Measurements from ENCODE around the gene NR2E1.

The NR2E1 gene

DNA sequence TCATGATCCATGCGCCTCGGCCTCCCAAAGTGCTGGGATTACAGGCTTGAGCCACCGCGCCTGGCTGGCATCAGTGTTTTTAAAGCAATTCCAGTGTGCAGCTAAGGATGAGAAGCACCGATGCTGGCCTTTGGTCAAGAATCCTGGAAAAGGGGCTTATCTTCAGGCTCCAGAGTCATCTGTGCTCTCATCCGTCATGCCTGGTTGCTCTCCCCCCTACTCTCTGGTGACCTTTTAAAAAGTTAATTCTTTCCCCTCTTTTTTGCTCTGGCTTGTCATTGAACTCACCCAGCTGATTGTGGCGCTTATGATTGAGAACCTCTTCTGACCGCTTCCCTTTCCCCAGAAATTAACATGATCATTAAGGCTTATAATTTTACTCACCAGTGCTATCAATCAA, 28.7 kb downstream of the NR2E1 start:
- Histone ChIP-seq H3K27me3 (ENCODE audit: low read depth) (no peaks in the 10 kb centered on the region), H3K36me3 (replicated peaks) (no peaks in the 10 kb centered on the region), H3K4me3 (no peak overlapping the region), H3K9me3 (no peaks in the 10 kb centered on the region), H3K4me1 (no peaks in the 10 kb centered on the region)
- in situ Hi-C loops (cut with MboI; ENCODE audit: low sequenced_read_pairs) = no loop called here
- no peak for DNase-seq (ENCODE audit: low spot score in 2 of 2)

DNA sequence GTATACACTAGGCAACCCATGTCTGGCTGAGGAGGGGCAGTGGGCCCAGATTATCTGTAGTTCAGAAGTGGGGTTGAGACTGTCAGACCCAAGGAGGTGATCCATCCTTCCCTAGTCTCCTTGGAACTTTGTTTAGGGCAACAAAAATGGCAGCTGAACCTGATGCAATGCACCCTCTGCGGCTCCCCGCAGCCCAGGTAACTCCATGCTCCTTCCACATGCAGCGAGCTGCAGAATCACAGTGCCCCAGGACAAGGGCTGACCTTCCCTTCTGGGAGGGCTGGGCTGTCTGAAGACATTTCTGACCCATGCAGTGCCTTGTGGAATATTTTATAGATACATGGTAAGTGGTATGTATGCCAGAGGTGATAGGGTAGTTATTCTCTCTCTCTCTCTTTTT, 29.4 kb downstream of the NR2E1 start:
- Histone ChIP-seq H3K9me3 (no peaks in the 10 kb centered on the region), H3K4me3 (no peak overlapping the region), H3K27me3 (ENCODE audit: low read depth) (no peaks in the 10 kb centered on the region), H3K36me3 (replicated peaks) (no peaks in the 10 kb centered on the region), H3K4me1 (no peaks in the 10 kb centered on the region)
- in situ Hi-C loops (cut with MboI; ENCODE audit: low sequenced_read_pairs) = no loop called here
- no peak for DNase-seq (ENCODE audit: low spot score in 2 of 2)

DNA sequence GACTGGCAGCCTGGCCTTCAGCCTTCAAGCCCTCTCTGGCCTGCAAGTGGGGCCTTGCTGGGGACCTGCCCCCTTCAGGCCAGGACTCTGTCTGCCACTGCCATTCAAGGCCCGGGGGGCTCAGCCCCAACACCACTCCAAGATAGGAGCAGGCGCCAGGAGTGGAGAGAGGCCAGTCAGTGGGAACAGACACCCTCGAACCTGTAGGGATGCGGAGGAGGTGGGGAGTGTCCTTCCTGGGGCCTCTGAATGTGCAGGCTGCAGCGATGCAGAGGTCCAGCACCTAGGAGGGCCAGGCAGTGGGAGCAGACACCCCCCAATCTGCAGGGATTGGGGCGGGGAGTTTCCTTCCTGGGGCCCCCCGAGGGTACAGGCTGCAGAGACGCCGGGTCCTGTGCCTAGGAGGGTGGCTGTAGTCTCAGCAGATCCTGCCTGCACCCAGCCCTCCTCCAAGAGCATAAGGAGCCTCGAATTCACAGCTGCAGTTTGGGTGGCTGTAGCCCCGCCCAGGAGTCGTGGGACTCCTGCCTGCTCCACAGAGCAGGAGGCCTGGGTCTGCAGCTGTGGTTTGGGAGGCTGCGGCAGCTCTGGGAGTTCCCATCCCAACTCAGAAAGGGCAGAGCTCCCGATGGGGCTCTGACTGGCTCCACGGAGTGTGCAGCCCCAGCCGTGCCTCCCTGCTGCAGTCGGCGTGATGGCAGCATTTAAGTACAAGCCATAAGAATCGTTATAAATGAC, 33.1 kb downstream of the NR2E1 start:
- in situ Hi-C loops (cut with MboI; ENCODE audit: low sequenced_read_pairs) = no loop called here
- DNase-seq (ENCODE audit: low spot score in 2 of 2) = no peak
- H3K4me1 ChIP-seq = peaks cover 3% of the 10 kb centered on the region
- H3K27me3 ChIP-seq (ENCODE audit: low read depth) = no peaks in the 10 kb centered on the region
- H3K9me3 ChIP-seq = no peaks in the 10 kb centered on the region
- H3K4me3 ChIP-seq = no peak overlapping the region
- no peaks in the 10 kb centered on the region for H3K36me3 ChIP-seq (replicated peaks)

DNA sequence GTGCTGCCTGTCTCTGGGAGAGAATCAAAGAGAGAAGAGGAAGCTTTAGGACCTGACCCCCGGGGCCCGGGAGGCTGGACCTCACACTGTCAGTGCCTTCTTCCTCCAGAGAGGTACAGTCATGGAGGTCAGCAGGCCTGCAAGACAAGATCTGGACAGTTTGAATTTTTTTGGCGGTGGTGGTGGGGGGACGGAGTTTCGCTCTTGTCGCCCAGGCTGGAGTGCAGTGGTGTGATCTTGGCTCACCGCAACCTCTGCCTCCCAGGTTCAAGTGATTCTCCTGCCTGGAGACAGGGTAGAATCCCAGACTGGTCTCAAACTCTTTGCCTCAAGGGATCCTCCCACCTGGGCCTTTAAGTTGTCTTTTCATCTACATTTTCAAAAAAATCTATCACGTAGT, 34.4 kb downstream of the NR2E1 start:
- no peaks in the 10 kb centered on the region for H3K9me3 ChIP-seq
- H3K36me3 ChIP-seq (replicated peaks) = no peaks in the 10 kb centered on the region
- no peak overlapping the region for H3K4me3 ChIP-seq
- peaks cover 3% of the 10 kb centered on the region for H3K4me1 ChIP-seq
- in situ Hi-C loops (cut with MboI; ENCODE audit: low sequenced_read_pairs) = no loop called here
- no peak for DNase-seq (ENCODE audit: low spot score in 2 of 2)
- no peaks in the 10 kb centered on the region for H3K27me3 ChIP-seq (ENCODE audit: low read depth)

DNA sequence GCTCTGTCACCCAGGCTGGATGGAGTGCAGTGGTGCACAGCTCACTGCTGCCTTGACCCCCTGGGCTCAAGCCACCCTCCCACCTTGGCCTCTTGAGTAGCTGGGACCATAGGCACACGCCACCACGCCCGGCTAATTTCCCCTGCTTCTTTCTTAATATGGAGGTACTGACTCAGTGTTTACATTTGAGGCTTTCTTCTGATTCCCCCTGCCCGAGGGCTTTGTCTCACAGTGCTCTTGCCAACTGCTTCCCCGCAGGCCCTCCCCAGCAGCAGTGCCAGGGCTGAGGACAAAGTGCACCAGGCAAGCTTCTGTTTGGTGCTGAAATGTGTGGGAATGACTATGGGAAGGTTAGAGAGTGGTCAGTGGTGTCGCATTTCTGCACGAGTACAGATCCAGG, 34.8 kb downstream of the NR2E1 start:
- in situ Hi-C loops (cut with MboI; ENCODE audit: low sequenced_read_pairs) = no loop called here
- no peak overlapping the region for H3K4me3 ChIP-seq
- peaks cover 3% of the 10 kb centered on the region for H3K4me1 ChIP-seq
- H3K27me3 ChIP-seq (ENCODE audit: low read depth) = no peaks in the 10 kb centered on the region
- DNase-seq (ENCODE audit: low spot score in 2 of 2) = no peak
- H3K36me3 ChIP-seq (replicated peaks) = no peaks in the 10 kb centered on the region
- no peaks in the 10 kb centered on the region for H3K9me3 ChIP-seq

DNA sequence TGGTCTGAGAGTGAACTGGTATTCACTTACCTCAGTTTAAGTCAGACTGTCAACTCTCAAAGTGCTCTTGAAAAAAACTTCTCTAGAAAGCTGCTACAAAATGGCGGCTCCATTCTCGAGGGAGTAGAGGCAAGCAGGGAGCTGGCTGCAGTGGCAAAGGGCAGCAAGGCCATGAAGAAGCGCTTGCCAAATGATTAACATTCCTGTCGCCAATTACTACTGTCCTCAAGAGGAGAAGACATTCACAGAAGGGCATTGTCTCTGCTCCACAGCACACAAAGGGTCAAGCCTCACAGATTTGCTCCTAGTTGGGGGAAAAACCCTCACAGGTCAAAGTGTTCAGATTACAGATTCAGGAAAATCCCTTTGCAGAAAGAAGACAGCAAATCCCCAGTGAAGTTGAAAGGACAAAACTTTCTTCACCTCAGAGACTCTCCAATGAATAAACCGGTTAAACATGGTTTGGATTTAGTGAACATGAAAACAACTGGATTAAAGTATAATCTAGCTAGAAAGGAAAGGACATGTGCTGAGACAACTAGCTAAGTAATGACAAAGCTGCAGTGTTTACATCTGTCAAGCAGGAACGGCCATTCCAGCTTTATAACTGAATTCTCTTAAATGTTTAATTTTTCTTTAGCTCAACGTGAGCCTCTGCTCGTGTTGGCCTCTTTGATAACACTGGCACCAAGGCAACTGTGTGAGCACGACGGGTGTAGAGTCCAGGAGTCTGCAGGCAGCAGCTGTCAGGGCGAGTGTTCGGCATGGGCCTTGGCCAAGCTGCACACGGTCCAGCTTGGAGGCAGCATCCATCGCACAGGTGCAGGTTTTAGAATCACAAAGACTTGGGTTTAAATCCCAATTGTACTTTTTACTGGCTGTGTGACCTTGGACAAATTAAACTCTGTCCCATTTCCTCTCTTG, 37.6 kb downstream of the NR2E1 start:
- H3K4me3 ChIP-seq = no peak overlapping the region
- in situ Hi-C loops (cut with MboI; ENCODE audit: low sequenced_read_pairs) = no loop called here
- peaks cover 3% of the 10 kb centered on the region for H3K4me1 ChIP-seq
- H3K36me3 ChIP-seq (replicated peaks) = no peaks in the 10 kb centered on the region
- no peaks in the 10 kb centered on the region for H3K9me3 ChIP-seq
- peak in 1 of 2 experiments; percentile 11 for DNase-seq (ENCODE audit: low spot score in 2 of 2)
- no peaks in the 10 kb centered on the region for H3K27me3 ChIP-seq (ENCODE audit: low read depth)

DNA sequence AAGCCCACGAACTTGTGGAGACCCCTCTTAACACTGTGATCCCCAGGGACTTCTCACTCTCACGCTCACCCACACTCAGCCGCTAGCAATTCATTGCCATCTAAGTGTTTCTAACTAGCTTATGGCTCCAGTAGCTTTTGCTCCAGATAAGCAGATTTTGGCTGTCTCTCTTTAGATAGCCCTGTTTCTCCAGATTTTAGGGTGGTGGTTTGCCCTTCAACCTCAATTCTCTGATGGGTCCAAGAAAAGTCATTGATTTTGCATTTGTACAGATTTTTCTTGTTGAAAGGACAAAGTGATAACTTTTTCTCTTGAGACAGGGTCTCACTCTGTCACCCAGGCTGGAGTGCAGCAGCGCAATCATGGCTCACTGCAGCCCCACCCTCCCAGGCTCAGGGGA, 41.2 kb downstream of the NR2E1 start:
- in situ Hi-C loops (cut with MboI; ENCODE audit: low sequenced_read_pairs) = no loop called here
- Histone ChIP-seq H3K4me3 (no peak overlapping the region), H3K4me1 (peaks cover 3% of the 10 kb centered on the region), H3K27me3 (ENCODE audit: low read depth) (no peaks in the 10 kb centered on the region), H3K9me3 (no peaks in the 10 kb centered on the region), H3K36me3 (replicated peaks) (peaks cover 11% of the 10 kb centered on the region)
- no peak for DNase-seq (ENCODE audit: low spot score in 2 of 2)

DNA sequence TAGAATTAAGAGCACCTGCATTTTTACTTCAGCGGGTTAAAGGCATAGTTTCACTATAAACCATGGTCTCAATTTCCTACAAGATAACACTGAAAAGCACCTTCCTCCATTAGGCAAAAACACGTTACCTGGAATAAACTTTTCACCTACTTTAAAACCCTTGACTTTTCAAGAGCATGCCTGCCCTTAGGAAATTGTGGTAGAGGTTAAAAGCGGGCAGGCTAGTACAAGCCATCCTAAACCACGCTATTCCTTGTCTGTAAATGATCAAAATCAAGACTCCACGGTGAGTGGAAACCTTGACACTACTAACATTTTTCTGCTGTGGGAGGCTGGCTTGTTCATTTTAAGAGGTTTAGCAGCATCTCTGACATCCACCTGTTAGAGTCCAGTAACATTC, 43.9 kb downstream of the NR2E1 start:
- no peak overlapping the region for H3K4me3 ChIP-seq
- H3K27me3 ChIP-seq (ENCODE audit: low read depth) = no peaks in the 10 kb centered on the region
- in situ Hi-C loops (cut with MboI; ENCODE audit: low sequenced_read_pairs) = no loop called here
- no peaks in the 10 kb centered on the region for H3K9me3 ChIP-seq
- H3K4me1 ChIP-seq = peaks cover 8% of the 10 kb centered on the region
- DNase-seq (ENCODE audit: low spot score in 2 of 2) = no peak
- peaks cover 14% of the 10 kb centered on the region for H3K36me3 ChIP-seq (replicated peaks)

DNA sequence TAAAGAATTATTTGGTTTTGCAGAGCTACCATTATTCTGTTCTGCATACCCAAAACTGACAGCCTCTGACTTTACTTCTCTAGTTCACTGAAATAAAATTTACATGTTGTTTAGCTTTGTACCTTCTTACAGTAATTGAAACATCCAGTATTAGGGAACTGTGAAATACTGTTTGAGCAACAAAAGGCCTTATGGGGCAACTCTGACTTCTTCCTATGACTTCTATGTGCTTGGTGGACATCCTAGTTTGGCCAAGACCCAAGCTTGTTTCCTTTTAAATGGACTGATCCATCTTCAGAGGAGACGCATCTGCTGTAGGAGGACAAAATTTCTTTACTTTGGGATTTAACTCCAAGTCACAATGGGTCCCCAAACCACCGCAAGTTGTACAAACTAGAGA, 44.7 kb downstream of the NR2E1 start:
- Histone ChIP-seq H3K4me3 (no peak overlapping the region), H3K36me3 (replicated peaks) (peaks cover 14% of the 10 kb centered on the region), H3K4me1 (peaks cover 9% of the 10 kb centered on the region), H3K9me3 (no peaks in the 10 kb centered on the region), H3K27me3 (ENCODE audit: low read depth) (no peaks in the 10 kb centered on the region)
- no peak for DNase-seq (ENCODE audit: low spot score in 2 of 2)
- in situ Hi-C loops (cut with MboI; ENCODE audit: low sequenced_read_pairs) = no loop called here

DNA sequence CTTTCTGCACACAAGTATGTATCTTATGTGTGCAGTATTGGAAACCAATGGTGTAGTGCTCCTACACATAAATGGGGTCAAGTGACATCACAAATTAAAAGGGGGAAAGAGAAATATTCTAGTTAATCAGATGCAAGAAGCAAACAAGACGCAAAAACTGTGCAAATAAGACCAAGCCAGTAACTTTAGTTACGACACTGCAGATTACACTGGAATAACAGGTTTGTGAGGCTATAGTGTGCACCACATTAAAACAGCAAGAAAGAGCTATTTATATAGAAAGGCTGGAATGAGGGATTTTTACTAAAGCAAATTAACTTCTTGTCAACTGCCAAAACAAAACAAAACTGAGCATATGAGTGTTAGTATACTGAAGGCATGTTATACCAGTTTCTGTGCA, 45.8 kb downstream of the NR2E1 start:
- DNase-seq (ENCODE audit: low spot score in 2 of 2) = no peak
- Histone ChIP-seq H3K36me3 (replicated peaks) (peaks cover 14% of the 10 kb centered on the region), H3K9me3 (no peaks in the 10 kb centered on the region), H3K4me1 (peaks cover 9% of the 10 kb centered on the region), H3K27me3 (ENCODE audit: low read depth) (no peaks in the 10 kb centered on the region), H3K4me3 (no peak overlapping the region)
- in situ Hi-C loops (cut with MboI; ENCODE audit: low sequenced_read_pairs) = no loop called here

DNA sequence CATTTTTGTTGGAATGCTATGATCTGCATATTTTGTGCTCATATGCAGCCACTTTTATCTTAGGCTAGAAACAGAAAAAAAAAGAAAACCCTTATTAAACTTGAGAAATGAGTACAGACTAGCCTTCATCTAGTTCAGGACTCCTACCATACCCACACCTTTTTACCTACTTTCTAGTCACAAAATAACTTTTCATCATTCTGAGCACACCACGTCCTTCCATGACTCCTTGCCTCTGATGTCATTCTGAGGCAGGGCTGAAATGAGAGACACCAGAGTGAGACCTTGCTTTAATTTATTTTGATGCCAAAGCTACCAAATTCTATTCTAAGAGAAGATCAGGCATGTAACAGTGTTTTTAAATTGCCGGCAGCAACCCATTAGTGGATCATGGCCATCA, 56.2 kb downstream of the NR2E1 start:
- DNase-seq (ENCODE audit: low spot score in 2 of 2) = no peak
- no peaks in the 10 kb centered on the region for H3K9me3 ChIP-seq
- H3K4me3 ChIP-seq = no peak overlapping the region
- in situ Hi-C loops (cut with MboI; ENCODE audit: low sequenced_read_pairs) = no loop called here
- H3K36me3 ChIP-seq (replicated peaks) = peaks cover 5% of the 10 kb centered on the region
- H3K4me1 ChIP-seq = peaks cover 12% of the 10 kb centered on the region
- no peaks in the 10 kb centered on the region for H3K27me3 ChIP-seq (ENCODE audit: low read depth)

DNA sequence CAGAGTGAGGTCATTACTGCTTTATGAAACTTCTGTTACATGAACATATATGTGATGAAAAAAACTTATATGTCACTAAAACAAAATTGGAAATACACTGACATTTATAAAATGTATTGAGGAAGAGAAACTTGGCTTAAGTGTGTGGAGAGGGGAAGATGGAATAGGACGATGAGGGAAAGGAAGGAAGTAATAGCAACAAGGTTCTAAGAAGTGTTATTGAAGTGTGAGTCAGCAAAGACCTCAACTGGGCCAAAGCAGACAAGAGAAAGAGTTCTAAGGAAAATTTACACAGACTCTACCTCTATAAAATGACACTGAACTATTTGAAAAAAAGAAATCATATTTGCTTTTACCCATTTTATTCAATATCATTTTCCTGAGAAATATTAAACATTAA, 56.7 kb downstream of the NR2E1 start:
- H3K27me3 ChIP-seq (ENCODE audit: low read depth) = no peaks in the 10 kb centered on the region
- no peaks in the 10 kb centered on the region for H3K9me3 ChIP-seq
- peaks cover 5% of the 10 kb centered on the region for H3K36me3 ChIP-seq (replicated peaks)
- no peak overlapping the region for H3K4me3 ChIP-seq
- DNase-seq (ENCODE audit: low spot score in 2 of 2) = no peak
- H3K4me1 ChIP-seq = peaks cover 16% of the 10 kb centered on the region
- in situ Hi-C loops (cut with MboI; ENCODE audit: low sequenced_read_pairs) = no loop called here

DNA sequence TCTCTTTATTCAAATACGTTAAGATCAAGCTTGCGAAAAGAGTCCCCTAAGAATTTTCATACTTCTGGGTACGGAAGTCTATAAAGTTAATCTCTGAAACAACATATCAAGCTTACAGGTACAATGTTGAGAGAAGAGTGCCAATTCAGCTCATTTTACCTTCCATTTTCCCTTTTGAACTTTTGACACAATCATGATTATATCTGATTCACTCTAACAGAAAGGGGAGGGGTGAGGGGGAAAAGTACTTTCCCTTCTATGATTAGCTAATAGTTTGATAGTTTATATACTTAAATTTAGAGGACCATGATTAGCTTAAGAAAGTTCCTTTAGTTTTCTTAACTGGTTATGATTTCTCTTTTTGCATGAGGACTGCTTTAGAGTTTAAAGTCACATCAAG, 61.5 kb downstream of the NR2E1 start:
- no peaks in the 10 kb centered on the region for H3K9me3 ChIP-seq
- DNase-seq (ENCODE audit: low spot score in 2 of 2) = no peak
- in situ Hi-C loops (cut with MboI; ENCODE audit: low sequenced_read_pairs) = no loop called here
- no peak overlapping the region for H3K4me3 ChIP-seq
- no peaks in the 10 kb centered on the region for H3K27me3 ChIP-seq (ENCODE audit: low read depth)
- H3K36me3 ChIP-seq (replicated peaks) = no peaks in the 10 kb centered on the region
- peaks cover 27% of the 10 kb centered on the region for H3K4me1 ChIP-seq

DNA sequence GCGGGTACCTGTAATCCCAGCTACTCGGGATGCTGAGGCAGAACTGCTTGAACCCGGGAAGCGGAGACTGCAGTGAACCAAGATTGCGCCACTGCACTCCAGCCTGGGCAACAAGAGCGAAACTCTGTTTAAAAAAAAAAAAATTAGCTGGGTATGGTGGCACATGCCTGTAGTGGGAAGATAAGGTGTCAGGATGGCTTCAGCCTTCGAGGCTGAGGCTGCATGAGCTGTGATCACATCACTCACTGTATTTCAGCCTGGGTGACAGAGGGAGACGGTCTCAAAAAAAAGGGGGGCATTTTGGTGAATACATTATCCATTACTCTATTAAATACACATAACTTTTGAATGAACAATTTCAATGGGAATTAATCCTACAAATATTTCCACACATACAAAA, 62.6 kb downstream of the NR2E1 start:
- peaks cover 38% of the 10 kb centered on the region for H3K4me1 ChIP-seq
- no peaks in the 10 kb centered on the region for H3K27me3 ChIP-seq (ENCODE audit: low read depth)
- H3K4me3 ChIP-seq = no peak overlapping the region
- no peaks in the 10 kb centered on the region for H3K9me3 ChIP-seq
- in situ Hi-C loops (cut with MboI; ENCODE audit: low sequenced_read_pairs) = no loop called here
- DNase-seq (ENCODE audit: low spot score in 2 of 2) = no peak
- no peaks in the 10 kb centered on the region for H3K36me3 ChIP-seq (replicated peaks)
